Gastrocnemius medialis (tissue), 4 donors: ENCODE measurements around the gene PELO. TPM values are rescaled to one million over a fixed set of nuclear protein-coding genes. Genes with fewer than 3 reads are reported as not detected.
A peak's percentile ranks its signal among the peaks of the same experiment; 100 is the strongest.

Experiments used
- ATAC-seq, 2 donors: fragments of 150-250 bp; one replicate each; pipeline ENCODE4 v1.9.1; 2016
- DNase-seq, 2 donors: peaks; one replicate each; pipeline ENCODE4 v3.0.0-alpha.2; 2019
- H3K27ac ChIP-seq, 4 donors: fragments of 200-600 bp; sonication (generic); 1 replicate in 1 of 4; 2 replicates in 3 of 4; pipeline ENCODE4 v1.5.1; 2016 to 2018; ENCODE audit warnings: mild to moderate bottlenecking in 2 of 4, moderate library complexity in 1 of 4
- H3K27me3 ChIP-seq, 3 donors: fragments of 200-600 bp; sonication (generic) in 2 of 3; 1 replicate in 1 of 3; 2 replicates in 2 of 3; pipeline versions ENCODE4 v1.5.1 to v1.6.0; 2016 to 2019; ENCODE audit warnings: mild to moderate bottlenecking in 1 of 3, moderate library complexity in 1 of 3
- H3K36me3 ChIP-seq, 2 donors: fragments of 200-600 bp; sonication (generic) in 1 of 2; one replicate each; pipeline ENCODE4 v1.5.1; 2017 to 2018
- H3K4me1 ChIP-seq, 2 donors: fragments of 200-600 bp; sonication (generic) in 1 of 2; one replicate each; pipeline ENCODE4 v1.5.1; 2016 to 2017; ENCODE audit warnings: mild to moderate bottlenecking in 2 of 2
- H3K4me3 ChIP-seq, 4 donors: fragments of 200-600 bp; sonication (generic) in 3 of 4; 1 replicate in 1 of 4; 2 replicates in 3 of 4; pipeline ENCODE4 v1.5.1; 2016 to 2019; ENCODE audit warnings: mild to moderate bottlenecking in 2 of 4
- H3K9me3 ChIP-seq, 3 donors: fragments of 200-600 bp; sonication (generic) in 2 of 3; 1 replicate in 1 of 3; 2 replicates in 2 of 3; pipeline ENCODE4 v1.5.1; 2016 to 2019
- CTCF ChIP-seq, 5 experiments: fragments of 450-650 bp in 3 of 5; fragments of 200-600 bp in 2 of 5; sonication (generic) in 2 of 5; IDR thresholded peaks in 4 of 5; conservative IDR thresholded peaks in 1 of 5; 1 replicate in 4 of 5; 2 replicates in 1 of 5; pipeline ENCODE4 v1.5.1; 2016 to 2019; ENCODE audit warnings: antibody characterized with exemption in 5 of 5, mild to moderate bottlenecking in 3 of 5, moderate library complexity in 3 of 5
- POLR2A ChIP-seq, 2 donors: fragments of 450-650 bp; IDR thresholded peaks; one replicate each; pipeline ENCODE4 v1.6.1; 2017; ENCODE audit warnings: antibody characterized with exemption in 2 of 2, mild to moderate bottlenecking in 2 of 2, moderate library complexity in 2 of 2
- in situ Hi-C, 4 donors: fragments of 200-750 bp; cut with MboI; loops; one replicate each; pipeline versions ENCODE4 v1.15.0 to v1.8.0; 2017; ENCODE audit warnings: low sequenced_read_pairs in 4 of 4
- intact Hi-C: fragments of 100-400 bp; cut with DNase I; formaldehyde crosslinking; loops from one replicate; pipeline ENCODE4 v1.15.1; 2023; ENCODE audit warnings: low total_unique reads
- total RNA-seq, 4 donors: library from RNA; depleted of rRNA; stranded (reverse); fragments of >200 nt; gene quantifications; one replicate each; pipeline versions ENCODE4 v1.1.0 to v1.2.3, GENCODE V29; 2016

Gene PELO
- total RNA-seq, 4 donors from 2014 or later, result 13.8 to 28.5 (median 18.5) TPM

DNA sequence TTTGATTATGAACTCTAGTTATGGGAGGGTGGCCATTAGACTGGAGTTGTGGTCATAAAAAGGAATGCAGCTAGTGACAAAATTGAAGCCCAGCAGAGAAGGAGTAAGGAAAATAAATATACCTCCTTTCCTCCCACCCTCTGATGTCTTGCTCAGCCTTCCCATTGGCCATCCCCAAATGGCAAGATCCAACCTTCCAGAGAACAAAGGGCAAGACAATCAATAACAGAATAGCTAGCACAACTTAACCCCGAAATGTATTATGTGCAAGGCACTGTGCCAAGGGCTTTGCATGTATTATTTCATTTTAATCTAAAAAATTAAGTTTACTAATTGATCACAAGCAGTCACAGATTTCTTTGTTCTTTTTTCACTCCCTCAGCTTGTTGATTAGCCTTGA, 3.6 kb downstream of the PELO start:
- ATAC-seq (no peak), DNase-seq (no peak)
- H3K27me3 ChIP-seq, result peaks cover 0 to 6% (median 0%) of the 10 kb centered on the region in 3 donors
- intact Hi-C loops (no loop called here), in situ Hi-C loops (loop anchor here in 1 of 4 donors (25.0 kb wide), 1 partner anchor 121 kb away; no protein-coding TSS in a partner anchor)
- no peaks in the 10 kb centered on the region for H3K9me3 ChIP-seq
- no peak for TF ChIP-seq POLR2A (IDR thresholded peaks at IDR 0.05)
- no peak for TF ChIP-seq CTCF (IDR thresholded peaks at IDR 0.05 in 4 of 5, conservative IDR thresholded peaks at IDR 0.05 in 1 of 5)
- peak overlapping the region; percentile 68 to 83 (median 76) for H3K27ac ChIP-seq
- H3K4me3 ChIP-seq, result peak overlapping the region in 1 of 4 donors; percentile 64
- no peaks in the 10 kb centered on the region for H3K36me3 ChIP-seq
- peaks cover 16 to 19% of the 10 kb centered on the region in 2 donors for H3K4me1 ChIP-seq

GRCh38 chr5:52794519-52794918, 6.8 kb downstream of the PELO start:
- no peak overlapping the region for H3K4me3 ChIP-seq
- in situ Hi-C loops, result loop anchor here in 1 of 4 donors (25.0 kb wide), 1 partner anchor 118 kb away; no protein-coding TSS in a partner anchor
- TF ChIP-seq POLR2A (IDR thresholded peaks at IDR 0.05) (no peak), CTCF (IDR thresholded peaks at IDR 0.05 in 4 of 5, conservative IDR thresholded peaks at IDR 0.05 in 1 of 5) (no peak)
- peak overlapping the region in 2 of 4 donors; percentile 7 to 22 for H3K27ac ChIP-seq
- DNase-seq (no peak), ATAC-seq (no peak)
- intact Hi-C loops, result no loop called here
- no peaks in the 10 kb centered on the region for H3K9me3 ChIP-seq
- no peaks in the 10 kb centered on the region for H3K36me3 ChIP-seq
- no peaks in the 10 kb centered on the region for H3K27me3 ChIP-seq
- peaks cover 22 to 24% of the 10 kb centered on the region in 2 donors for H3K4me1 ChIP-seq

DNA sequence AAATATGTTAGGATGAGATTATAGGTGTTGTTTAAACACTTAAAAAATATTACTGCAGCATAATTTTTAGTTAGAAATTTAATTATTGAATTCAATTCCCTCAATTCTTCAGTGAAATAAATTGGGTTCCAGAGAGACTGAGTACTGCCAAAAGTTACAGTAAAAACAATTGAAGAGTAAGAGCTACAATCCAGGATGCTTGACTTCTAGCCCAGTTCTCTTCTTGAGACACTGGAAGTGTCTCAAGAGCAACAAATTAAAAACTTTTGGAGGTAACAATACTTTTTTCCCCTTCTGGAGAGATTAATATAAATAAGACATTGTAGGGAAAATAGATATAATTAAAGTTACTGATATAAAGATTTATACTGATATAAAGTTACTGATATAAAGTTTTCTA, 8.3 kb downstream of the PELO start:
- H3K4me3 ChIP-seq, result no peak overlapping the region
- in situ Hi-C loops (loop anchor here in 1 of 4 donors (25.0 kb wide), 1 partner anchor 116 kb away; no protein-coding TSS in a partner anchor), intact Hi-C loops (no loop called here)
- no peak for DNase-seq
- H3K27ac ChIP-seq, result peak overlapping the region in 3 of 4 donors; percentile 40 to 94 (median 91)
- H3K4me1 ChIP-seq, result peaks cover 22 to 24% of the 10 kb centered on the region in 2 donors
- no peaks in the 10 kb centered on the region for H3K36me3 ChIP-seq
- no peaks in the 10 kb centered on the region for H3K27me3 ChIP-seq
- H3K9me3 ChIP-seq, result no peaks in the 10 kb centered on the region
- no peak for ATAC-seq
- TF ChIP-seq CTCF (IDR thresholded peaks at IDR 0.05 in 4 of 5, conservative IDR thresholded peaks at IDR 0.05 in 1 of 5) (no peak), POLR2A (IDR thresholded peaks at IDR 0.05) (no peak)

DNA sequence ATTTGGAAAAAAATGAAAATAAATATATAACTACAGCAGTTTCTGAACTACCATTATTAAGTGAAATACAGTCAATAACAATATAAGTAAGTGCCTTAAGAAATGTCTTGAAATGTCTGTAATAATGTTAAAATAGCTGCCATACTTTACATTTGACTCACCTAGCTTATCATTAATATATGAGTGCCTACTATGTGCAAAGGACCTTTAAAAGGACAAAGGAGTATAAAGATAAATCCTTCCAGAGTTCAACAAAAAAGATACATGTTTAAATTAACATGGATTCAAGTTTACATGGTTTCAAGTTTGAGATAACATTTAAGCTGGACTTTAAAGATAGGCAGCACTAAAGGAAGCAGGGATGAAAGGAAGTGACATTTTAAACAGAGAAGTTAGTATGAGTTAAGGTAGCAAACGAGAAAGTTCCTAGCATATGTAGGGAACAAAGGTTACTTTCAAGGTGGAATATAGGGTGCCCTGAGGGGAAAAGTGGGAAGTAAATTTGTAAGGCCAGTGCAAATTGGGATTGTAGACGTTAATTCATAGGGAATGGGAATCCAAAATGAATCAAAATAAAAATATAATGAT, 8.9 kb downstream of the PELO start:
- H3K27ac ChIP-seq, result peak overlapping the region; percentile 40 to 96 (median 92)
- H3K36me3 ChIP-seq, result peaks cover 0 to 3% of the 10 kb centered on the region in 2 donors
- H3K4me1 ChIP-seq, result peaks cover 28% of the 10 kb centered on the region in 2 donors
- no peak for DNase-seq
- no peak overlapping the region for H3K4me3 ChIP-seq
- intact Hi-C loops (no loop called here), in situ Hi-C loops (loop anchor here in 1 of 4 donors (25.0 kb wide), 1 partner anchor 116 kb away; no protein-coding TSS in a partner anchor)
- no peaks in the 10 kb centered on the region for H3K9me3 ChIP-seq
- H3K27me3 ChIP-seq, result no peaks in the 10 kb centered on the region
- ATAC-seq, result no peak
- TF ChIP-seq POLR2A (IDR thresholded peaks at IDR 0.05), result no peak
- TF ChIP-seq CTCF (IDR thresholded peaks at IDR 0.05 in 4 of 5, conservative IDR thresholded peaks at IDR 0.05 in 1 of 5), result no peak
